ENCODE results near the gene HELLS.

DNA sequence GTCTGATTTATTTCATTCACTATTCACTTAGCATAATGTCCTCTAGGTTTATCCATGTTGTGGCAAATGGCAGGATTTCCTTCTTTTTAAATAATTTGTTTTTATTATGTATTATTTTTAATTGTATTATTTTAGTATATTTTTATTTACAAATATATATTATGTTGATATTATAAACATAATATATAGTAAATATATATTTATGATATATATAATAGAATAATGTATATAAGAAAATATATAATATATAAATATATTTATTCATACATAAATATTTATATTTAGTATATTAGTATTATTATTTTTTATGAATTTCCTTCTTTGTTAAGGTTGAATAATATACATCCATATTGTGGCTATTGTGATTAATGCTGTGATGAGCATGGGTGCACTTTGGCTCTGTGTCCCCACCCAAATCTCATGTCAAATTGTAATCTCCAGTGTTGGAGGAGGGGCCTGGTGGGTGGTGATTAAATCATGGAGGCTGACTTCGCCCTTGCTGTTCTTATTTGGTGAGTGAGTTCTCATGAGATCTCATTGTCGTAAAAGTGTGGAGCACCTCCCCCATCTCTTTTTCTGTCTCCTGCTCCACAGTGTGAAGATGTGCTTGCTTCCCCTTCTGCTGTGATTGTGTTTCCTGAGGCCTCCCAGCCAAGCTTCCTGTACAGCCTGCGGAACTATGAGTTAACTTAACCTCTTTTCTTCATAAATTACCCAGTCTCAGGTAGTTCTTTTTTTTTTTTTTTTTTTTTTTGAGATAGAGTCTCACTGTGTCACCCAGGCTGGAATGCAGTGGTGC lies 85.7 kb downstream of the HELLS start:
- TF ChIP-seq POLR2A (IDR thresholded peaks at IDR 0.05; ENCODE audit: low read length) (no peak), GATA1 (IDR thresholded peaks at IDR 0.05; ENCODE audit: low read depth, low read length) (no peak)
